ENCODE results near the gene PTGES2. TPM values are rescaled to one million over a fixed set of nuclear protein-coding genes. Genes with fewer than 3 reads are reported as not detected.

PTGES2 gene
- total and polyA plus RNA-seq, 9 of the 15 experiments (the other 6 are each of a cell fraction or from before 2014, with no cell fraction given), result 2.4 to 196 (median 90.1) TPM

GRCh38 chr9:128094166-128094949 lies 33.2 kb downstream of the PTGES2 start (continued):
- TF ChIP-seq HCFC1 (IDR thresholded peaks at IDR 0.05; ENCODE audit: low read depth, low read length), result 0 out of 2 replicates have a peak, but pooled peaks have one; percentile 9
- no peak for TF ChIP-seq ELF4 (CRISPR knock-in tag; IDR thresholded peaks at IDR 0.05)
- TF ChIP-seq NR3C1 (CRISPR knock-in tag; IDR thresholded peaks at IDR 0.05), result no peak
- TF ChIP-seq PHTF2 (CRISPR knock-in tag; IDR thresholded peaks at IDR 0.05), result no peak
- TF ChIP-seq ZNF239 (CRISPR knock-in tag; IDR thresholded peaks at IDR 0.05), result no peak
- no peak for TF ChIP-seq TFAP4 (CRISPR knock-in tag; IDR thresholded peaks at IDR 0.05; ENCODE audit: borderline replicate concordance)
- TF ChIP-seq ZKSCAN3 (CRISPR knock-in tag; IDR thresholded peaks at IDR 0.05), result no peak
- TF ChIP-seq TBP (optimal IDR thresholded peaks at IDR 0.05; ENCODE audit: low read depth, low read length), result peak; percentile 85
- no peak; the same call in 1 of the 2 replicates for TF ChIP-seq CREB3L1 (IDR thresholded peaks at IDR 0.05; ENCODE audit: borderline replicate concordance, low read depth)
- TF ChIP-seq TAF15 (IDR thresholded peaks at IDR 0.05; ENCODE audit: low read depth, low read length), result no peak
- TF ChIP-seq MEIS2 (IDR thresholded peaks at IDR 0.05; ENCODE audit: partially characterized antibody), result peak; percentile 80
- TF ChIP-seq SREBF2 (CRISPR knock-in tag; IDR thresholded peaks at IDR 0.05), result no peak
- TF ChIP-seq RNF219 (CRISPR knock-in tag; IDR thresholded peaks at IDR 0.05), result no peak
- TF ChIP-seq JUNB (CRISPR knock-in tag; conservative IDR thresholded peaks at IDR 0.05), result no peak
- TF ChIP-seq NFE2L1 (tag; IDR thresholded peaks at IDR 0.05; ENCODE audit: borderline replicate concordance, low read depth), result no peak
- TF ChIP-seq ZNF740 (CRISPR knock-in tag; IDR thresholded peaks at IDR 0.05), result no peak
- no peak for TF ChIP-seq ZNF740 (tag; IDR thresholded peaks at IDR 0.05)
- TF ChIP-seq, protein P1, sequence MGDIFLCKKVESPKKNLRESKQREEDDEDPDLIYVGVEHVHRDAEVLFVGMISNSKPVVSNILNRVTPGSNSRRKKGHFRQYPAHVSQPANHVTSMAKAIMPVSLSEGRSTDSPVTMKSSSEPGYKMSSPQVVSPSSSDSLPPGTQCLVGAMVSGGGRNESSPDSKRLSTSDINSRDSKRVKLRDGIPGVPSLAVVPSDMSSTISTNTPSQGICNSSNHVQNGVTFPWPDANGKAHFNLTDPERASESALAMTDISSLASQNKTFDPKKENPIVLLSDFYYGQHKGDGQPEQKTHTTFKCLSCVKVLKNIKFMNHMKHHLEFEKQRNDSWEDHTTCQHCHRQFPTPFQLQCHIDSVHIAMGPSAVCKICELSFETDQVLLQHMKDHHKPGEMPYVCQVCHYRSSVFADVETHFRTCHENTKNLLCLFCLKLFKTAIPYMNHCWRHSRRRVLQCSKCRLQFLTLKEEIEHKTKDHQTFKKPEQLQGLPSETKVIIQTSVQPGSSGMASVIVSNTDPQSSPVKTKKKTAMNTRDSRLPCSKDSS (IDR thresholded peaks at IDR 0.05; ENCODE audit: low read depth, partially characterized antibody), result no peak
- no peak; the same call in 1 of the 2 replicates for TF ChIP-seq ZBTB7A (IDR thresholded peaks at IDR 0.05; ENCODE audit: borderline replicate concordance, control insufficient read depth, low read depth, low read length)
- TF ChIP-seq RAD21 (CRISPR knock-in tag; conservative IDR thresholded peaks at IDR 0.05 in 1 of 2, IDR thresholded peaks at IDR 0.05 in 1 of 2), result peak in 1 of 2 experiments; percentile 12; a peak in 3 of 4 replicates
